Stimulated activated CD4-positive, alpha-beta T cell treated with anti-CD3 and anti-CD28 coated beads, Interleukin-1b, Interleukin-23, amount 100 ng/mL, for 4 hours (primary cell): ENCODE results near the gene LEFTY1.

ENCODE experiments used
- DNase-seq, 2 donors: peaks; one replicate each; pipeline ENCODE4 v3.0.0-alpha.2; 2020; ENCODE audit warnings: low read depth in 2 of 2

Gene LEFTY1

GRCh38 chr1:225915538-225915991 lies 26.6 kb upstream of the LEFTY1 start:
- no peak for DNase-seq

- DNase-seq = no peak
These were observed 26.0 kb upstream of the LEFTY1 start for GRCh38 chr1:225914947-225915346.

GRCh38 chr1:225914391-225914790 lies 25.4 kb upstream of the LEFTY1 start:
- DNase-seq = no peak

DNA sequence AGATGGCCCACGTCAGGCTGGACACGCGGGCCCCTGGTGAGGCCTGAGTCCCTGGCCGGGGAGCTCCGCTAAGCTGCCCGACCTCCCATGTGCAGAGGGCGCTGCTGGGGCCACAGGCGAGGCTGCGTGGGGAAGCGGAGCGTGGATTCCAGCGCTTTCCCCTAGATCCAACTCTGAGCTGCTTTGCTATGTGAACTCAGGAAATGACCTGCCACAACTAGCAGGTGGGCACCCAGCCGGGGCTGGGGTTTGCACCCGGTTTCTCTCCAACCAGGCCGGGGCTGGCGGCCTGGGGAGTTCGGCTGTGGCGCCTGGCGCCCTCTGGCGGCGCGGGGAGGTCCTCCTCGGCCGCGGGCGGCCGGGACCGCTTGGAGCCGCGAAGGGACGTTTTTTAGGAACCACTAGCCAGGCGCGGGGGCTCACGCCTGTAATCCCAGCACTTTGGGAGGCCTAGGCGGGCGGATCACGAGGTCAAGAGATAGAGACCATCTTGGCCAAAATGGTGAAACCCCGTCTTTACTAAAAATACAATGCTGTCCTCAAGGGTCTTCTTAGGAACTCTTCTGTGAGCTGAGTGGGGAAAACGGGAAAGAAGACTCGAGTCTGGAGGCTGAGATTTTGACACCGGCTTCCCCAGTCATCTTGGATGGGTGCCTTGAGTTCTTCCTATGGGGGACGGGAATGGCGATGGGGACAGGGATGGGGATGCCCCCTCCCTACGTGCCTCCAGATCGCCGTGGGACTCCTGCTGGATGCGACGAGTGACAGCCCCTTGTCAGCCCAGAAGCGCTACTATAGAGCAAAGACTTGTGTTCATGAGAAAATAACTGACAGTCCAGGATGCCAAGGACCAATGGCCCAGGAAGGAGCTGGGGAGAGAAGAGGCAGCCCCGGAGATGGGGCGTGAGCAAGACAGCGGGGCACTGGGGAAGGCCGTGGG lies 22.5 kb upstream of the LEFTY1 start:
- DNase-seq = peak; percentile 64 to 71

DNA sequence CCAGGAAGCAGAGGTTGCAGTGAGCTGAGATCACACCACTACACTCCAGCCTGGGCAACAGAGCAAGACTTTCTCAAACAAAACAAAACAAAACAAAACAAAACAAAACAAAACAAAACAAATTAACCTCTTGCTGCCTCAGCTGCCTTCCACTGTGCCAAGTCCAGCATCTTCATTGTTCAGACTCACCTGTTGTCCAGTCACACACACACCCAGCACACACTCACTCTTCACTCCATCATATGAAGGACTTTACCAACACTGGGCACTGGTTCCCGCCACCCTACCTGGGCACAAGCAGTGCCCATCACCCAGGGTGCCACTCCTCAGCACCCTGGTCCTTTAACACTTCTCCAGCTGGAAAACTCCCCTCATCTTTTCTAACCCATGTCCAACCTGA lies 20.5 kb upstream of the LEFTY1 start:
- DNase-seq = no peak

DNA sequence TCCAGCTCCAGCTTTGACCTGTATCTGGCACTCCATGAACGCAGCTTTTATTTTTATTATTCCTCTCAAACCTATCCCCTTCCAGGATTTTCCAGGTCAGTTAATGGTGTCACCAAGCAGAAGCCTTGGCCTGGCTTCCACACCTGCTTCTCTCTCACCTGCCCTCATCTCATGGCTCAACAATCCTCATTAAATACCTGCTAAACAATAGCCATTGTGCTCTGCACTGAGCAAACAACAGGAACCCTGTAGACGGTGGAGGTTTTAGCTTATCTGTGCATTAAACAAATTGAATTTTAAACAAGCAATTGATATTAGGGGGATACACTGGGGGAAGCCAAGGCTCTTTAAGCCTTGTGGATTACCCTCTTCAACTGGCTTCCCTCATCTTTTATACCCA lies 19.8 kb upstream of the LEFTY1 start:
- no peak for DNase-seq

DNA sequence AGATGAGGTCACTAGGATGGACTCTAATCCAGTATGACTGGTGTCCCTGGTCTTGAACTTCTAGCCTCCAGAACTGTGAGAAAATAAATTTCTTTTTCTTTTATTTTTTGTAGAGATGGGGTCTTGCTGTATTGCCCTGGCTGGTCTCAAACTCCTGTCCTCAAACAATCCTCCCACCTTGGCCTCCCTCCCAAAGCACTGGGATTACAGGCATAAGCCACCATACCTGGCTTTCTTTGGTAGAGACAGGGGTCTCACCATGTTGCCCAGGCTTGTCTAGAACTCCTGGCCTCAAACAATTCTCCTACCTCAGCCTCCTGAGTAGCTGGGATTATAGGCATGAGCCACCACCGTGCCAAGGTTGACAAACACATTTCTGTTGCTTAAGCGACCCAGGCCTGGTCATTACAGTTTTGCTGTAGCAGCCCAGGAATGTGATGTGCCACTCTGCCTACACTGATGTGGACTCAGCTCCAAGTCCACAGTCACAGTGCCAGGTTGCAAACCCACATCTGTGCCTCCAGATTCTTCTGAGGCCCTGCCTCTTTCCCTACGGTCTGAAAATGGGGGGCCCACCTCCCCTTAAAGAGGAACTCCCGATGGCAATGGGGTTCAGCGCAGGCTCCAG lies 19.2 kb upstream of the LEFTY1 start:
- DNase-seq = no peak

DNA sequence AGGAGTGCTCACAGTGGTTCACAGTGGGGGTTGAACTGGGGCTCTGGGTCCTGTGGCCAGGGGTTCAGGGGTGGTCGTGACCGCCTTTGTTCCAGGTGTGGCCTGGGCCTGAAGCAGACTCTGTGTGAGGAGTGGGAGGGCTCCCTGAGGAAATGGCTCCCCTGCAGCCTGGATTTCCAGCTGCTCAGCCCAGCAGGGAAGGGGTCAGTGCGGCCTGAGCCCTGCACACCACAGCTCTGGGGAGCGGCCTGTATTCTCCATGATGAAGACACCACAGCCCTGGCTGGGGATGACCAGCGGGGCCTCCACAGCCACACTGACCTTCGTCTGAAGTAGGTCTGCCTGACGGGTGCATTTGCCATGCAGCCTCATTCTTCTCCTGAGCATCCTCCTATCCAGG lies 18.4 kb upstream of the LEFTY1 start:
- DNase-seq = no peak

DNA sequence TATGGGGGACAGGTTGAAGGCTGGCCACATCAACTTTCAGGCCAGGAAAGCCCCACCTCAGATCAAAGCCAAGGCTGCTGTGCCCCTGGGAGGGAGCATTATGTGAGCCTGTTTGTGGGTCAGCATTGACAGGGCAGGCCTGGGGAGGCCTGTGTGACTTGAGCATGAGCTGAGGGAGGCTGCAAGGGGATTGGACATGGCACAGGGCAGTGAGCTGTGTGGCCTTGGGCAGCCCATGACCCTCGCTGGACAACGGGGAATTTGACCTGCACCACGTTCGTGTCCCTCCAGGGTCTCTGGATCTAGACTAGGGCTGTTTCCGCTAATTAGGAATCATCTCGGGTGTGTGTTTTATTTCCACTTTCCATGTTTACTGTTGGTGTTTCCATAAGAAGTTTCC lies 17.5 kb upstream of the LEFTY1 start:
- no peak for DNase-seq

- DNase-seq = no peak
These were observed 14.7 kb upstream of the LEFTY1 start for GRCh38 chr1:225903623-225904022.

GRCh38 chr1:225899044-225899925 lies 10.3 kb upstream of the LEFTY1 start:
- no peak for DNase-seq

DNA sequence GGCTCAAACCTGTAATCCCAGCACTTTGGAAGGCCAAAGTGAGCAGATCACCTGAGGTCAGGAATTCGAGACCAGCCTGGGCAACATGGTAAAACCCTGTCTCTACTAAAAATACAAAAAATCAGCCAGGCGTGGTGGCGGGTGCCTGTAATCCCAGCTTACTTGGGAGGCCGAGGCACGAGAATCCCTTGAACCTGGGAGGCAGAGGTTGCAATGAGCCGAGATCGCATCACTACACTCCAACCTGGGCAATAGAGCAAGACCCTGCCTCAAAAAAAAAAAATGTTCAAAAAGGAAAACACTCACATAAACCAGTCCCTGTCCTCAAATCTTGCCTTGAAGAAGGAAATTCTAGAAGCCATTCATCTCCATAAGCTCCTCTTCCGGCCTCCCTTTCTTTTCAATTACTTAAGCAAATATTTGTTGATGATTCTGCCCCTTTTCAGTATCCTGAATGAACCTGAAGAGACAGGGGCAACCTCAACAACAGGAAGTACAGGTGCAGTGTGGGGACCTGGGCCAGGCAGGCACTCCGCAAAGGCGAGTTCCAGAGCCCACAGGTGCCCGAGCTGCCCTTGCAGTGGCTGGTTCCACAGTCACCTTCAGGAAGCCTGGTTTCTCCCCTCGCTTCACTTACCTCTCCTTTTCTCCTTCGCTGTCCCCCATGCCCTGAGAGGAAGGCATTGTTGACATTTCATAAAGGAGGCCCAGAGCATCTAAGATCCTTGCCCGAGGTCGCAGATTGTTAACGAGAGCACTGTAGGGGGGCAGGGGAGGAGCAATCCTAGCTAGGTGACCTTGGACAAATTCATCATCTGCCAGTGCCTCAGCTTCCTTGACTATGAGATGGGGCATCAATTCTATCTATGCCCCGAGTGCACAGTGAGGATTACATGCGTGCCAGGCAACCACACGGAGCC lies 8.9 kb upstream of the LEFTY1 start:
- DNase-seq = no peak

DNA sequence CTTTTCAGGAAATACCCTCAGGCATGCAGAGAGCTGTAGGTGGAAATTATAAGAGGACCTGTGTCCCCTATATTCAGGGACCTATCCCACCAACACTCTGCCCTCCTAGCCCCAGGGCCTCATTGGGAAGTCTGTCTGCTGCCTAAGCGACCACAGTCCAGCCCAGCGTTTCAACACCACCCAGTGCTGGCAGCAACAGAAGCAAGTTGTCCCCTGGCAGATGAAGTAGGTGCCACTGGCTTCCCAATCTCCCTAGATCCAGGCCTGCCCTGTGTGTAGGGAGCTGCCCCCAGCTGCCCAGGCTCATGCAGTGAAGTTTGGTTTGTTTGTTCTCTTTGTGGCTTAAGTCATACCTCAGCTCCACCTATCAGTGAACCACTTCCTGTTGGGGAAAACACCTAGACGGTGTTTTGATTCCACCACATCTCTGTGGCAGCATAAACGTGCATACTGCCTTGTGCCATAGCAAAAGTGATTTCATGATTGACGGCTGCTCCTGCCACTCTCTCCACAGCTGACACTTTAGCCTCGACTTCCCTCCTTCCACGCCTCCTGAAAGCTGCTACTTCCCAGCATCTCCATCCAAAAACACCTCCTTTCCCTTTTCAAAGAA lies 8.1 kb upstream of the LEFTY1 start:
- peak in 1 of 2 donors; percentile 62 for DNase-seq

GRCh38 chr1:225896494-225896893 lies 7.5 kb upstream of the LEFTY1 start:
- DNase-seq = no peak

GRCh38 chr1:225892307-225892706 lies 3.4 kb upstream of the LEFTY1 start:
- no peak for DNase-seq

DNA sequence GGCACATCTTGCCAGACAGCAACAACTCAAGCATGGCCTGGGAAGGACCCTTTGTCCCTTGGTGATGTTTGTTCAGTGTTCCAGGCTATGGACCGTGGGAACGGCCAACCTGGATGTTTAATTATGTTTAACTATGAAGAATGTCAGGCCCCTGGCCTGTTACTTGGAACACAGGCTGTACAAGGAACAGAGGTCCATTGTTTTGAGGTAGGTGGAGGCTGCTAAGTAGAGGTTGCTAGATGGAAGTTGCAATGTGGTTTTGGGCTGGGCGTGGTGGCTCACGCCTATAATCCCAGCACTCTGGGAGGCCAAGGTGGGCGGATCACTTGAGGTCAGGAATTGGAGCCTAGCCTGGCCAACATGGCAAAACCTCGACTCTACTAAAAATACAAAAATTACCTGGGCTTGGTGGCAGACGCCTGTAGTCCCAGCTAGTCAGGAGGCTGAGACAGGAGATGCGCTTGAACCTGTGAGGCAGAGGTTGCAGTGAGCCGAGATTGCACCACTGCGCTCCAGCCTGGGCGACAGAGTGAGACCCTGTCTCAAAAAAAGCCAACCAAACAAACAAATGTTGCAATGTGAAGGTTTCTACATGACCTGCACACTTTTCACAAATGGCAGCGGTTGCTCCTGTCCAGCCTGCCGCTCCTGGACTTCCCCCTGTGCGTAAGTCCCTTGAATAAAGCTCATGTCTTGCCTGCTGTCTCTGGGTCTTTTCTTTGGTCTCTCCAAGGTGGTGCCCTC lies 2.5 kb upstream of the LEFTY1 start:
- DNase-seq = no peak

DNA sequence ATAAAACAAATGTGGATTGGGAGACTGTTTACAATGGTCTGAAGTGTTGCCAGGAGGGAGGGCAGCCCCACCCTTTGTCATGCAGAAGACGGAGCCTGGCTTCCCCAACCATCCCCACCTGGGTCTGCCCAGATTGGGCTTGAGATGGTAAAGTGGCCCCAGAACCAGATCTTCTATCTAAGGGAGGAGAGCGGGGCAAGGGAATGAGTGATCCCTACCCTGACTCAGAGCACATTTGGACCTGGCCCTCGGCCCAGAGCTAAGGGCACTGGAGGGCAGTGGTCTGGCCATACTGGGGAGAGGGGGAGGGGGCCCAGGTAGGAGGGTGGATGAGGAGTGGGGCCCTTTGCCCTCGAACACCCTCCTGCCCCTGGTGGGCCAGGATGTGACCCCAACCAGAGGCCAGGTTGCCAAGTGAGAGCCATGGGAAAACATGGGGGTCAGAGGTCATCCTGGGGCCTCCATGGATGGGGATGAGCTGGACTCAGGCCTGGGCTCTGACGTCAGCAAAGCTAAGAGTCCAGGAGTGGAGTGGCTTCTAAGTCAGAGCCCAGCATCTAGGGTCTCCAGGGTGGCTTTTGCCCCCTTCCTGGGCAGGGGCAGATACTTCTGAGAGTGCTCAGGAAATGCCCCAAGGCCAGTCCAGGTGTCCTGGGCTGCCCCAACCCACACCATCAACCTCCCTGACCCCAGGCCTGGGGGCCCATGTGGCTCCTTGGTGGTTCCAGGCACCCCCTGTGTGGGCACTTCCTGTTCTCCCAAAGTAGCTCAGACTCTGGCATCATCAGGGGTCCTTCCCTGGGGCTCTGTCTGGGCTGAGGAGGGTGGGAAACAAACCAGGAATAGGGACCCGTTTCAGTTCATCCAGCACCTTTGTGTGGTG lies 1.6 kb upstream of the LEFTY1 start:
- no peak for DNase-seq

DNA sequence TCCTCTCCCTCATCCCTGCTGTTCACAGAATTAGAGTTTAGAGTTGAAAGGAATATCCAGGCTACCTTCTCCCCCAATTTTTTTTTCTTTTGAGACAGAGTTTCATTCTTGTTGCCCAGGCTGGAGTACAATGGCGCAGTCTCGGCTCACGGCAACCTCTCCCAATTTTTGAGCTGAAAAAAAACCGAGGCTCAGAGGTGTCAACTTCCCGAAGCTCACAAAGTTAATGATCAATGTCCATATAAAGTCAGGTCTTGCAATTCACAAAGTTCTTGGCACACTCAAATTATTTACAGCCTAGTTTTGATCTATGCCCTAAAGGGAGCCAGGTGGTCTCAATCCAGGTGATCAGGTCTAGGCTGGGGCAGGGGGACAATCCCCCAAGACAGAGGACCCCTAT lies 797 bp upstream of the LEFTY1 start:
- DNase-seq = no peak
